OCI-LY7 (cell line): ENCODE results near the gene BCAN. TPM values are rescaled to one million over a fixed set of nuclear protein-coding genes. Genes with fewer than 3 reads are reported as not detected.
"Not testable (repeated sequence)": the region's sequence is repeated elsewhere in the genome, so short reads cannot be mapped to it uniquely, and the experiment has no call there.

Experiments
- BruUV-seq: library from RNA; stranded (reverse); fragments of 400-500 nt; replicated peaks from 2 replicates; lab custom pipeline; 2021; lab: Mats Ljungman, UMichigan
- CTCF ChIA-PET: fragments of 300-600 bp; sonication (Branson Sonifier 250); formaldehyde crosslinking; loops from one replicate; lab custom pipeline; 2022; ENCODE audit warnings: antibody characterized with exemption; ENCODE audit not compliant: unreplicated experiment; lab: Charles Lee
- POLR2A ChIA-PET: fragments of 300-600 bp; sonication (Branson Sonifier 250); formaldehyde crosslinking; loops from one replicate; lab custom pipeline; 2022; ENCODE audit warnings: antibody characterized with exemption; lab: Charles Lee
- DNase-seq: peaks from one replicate; pipeline ENCODE4 v3.0.0-alpha.2; 2015; ENCODE audit warnings: low spot score
- H2AFZ ChIP-seq: fragments of 200-600 bp; sonication (generic), shearing (Covaris generic); 2 replicates; pipeline ENCODE4 v1.6.1; 2014; ENCODE audit warnings: mild to moderate bottlenecking, antibody characterized with exemption, low read length, moderate library complexity
- H3K27ac ChIP-seq: fragments of 200-600 bp; sonication (generic); 2 replicates; pipeline ENCODE4 v1.5.1; 2014; ENCODE audit warnings: mixed run types, low read depth, mild to moderate bottlenecking, moderate library complexity, low read length, inconsistent platforms; ENCODE audit not compliant: poor library complexity, severe bottlenecking
- H3K36me3 ChIP-seq: fragments of 200-600 bp; sonication (generic); 2 replicates; pipeline ENCODE4 v1.6.1; 2014; ENCODE audit warnings: mild to moderate bottlenecking, antibody characterized with exemption, low read length, moderate library complexity, mixed read lengths; ENCODE audit not compliant: insufficient read depth
- H3K4me1 ChIP-seq: fragments of 200-600 bp; sonication (generic); 2 replicates; pipeline ENCODE4 v1.5.1; 2014; ENCODE audit warnings: mild to moderate bottlenecking, low read length; ENCODE audit not compliant: insufficient read depth, poor library complexity, severe bottlenecking
- H3K4me2 ChIP-seq: fragments of 200-600 bp; sonication (generic); 2 replicates; pipeline ENCODE4 v1.6.1; 2014; ENCODE audit warnings: mild to moderate bottlenecking, low read length
- H3K4me3 ChIP-seq: fragments of 200-600 bp; sonication (generic); 2 replicates; pipeline ENCODE4 v1.5.1; 2014; ENCODE audit warnings: mild to moderate bottlenecking, low read depth, low read length; ENCODE audit not compliant: poor library complexity, severe bottlenecking
- H3K79me2 ChIP-seq: fragments of 200-600 bp; sonication (generic); 2 replicates; pipeline ENCODE4 v1.6.1; 2016; ENCODE audit warnings: low read depth, mild to moderate bottlenecking, low read length, moderate library complexity, mixed read lengths; ENCODE audit not compliant: insufficient read depth
- H3K9me2 ChIP-seq: fragments of 200-600 bp; sonication (generic); 2 replicates; pipeline ENCODE4 v1.6.1; 2016; ENCODE audit warnings: mild to moderate bottlenecking, low read length, mixed read lengths; ENCODE audit not compliant: insufficient read depth
- H3K9me3 ChIP-seq: fragments of 200-600 bp; sonication (generic); 2 replicates; pipeline ENCODE4 v1.6.1; 2014; ENCODE audit warnings: mild to moderate bottlenecking, mixed run types, low read length, mixed read lengths
- H4K20me1 ChIP-seq: fragments of 200-600 bp; sonication (generic); 2 replicates; pipeline ENCODE4 v1.6.1; 2014; ENCODE audit warnings: mild to moderate bottlenecking, antibody characterized with exemption, low read length, moderate library complexity, mixed read lengths; ENCODE audit not compliant: insufficient read depth
- EZH2phosphoT487 ChIP-seq: fragments of 200-600 bp; sonication (generic); IDR thresholded peaks from 2 replicates; pipeline ENCODE4 v1.6.1; 2018; ENCODE audit warnings: low read depth, borderline replicate concordance, mild to moderate bottlenecking, mixed run types, antibody characterized with exemption, low read length, moderate library complexity, mixed read lengths
- intact Hi-C: fragments of 100-400 bp; cut with micrococcal nuclease; formaldehyde crosslinking; loops from one replicate; pipeline ENCODE4 v1.10.0; 2022; ENCODE audit not compliant: unreplicated experiment
- total RNA-seq, 2 experiments: library from RNA; depleted of rRNA in 1 of 2; stranded (reverse); fragments of >200 nt in 1 of 2; shearing (Covaris generic) in 1 of 2; gene quantifications; 2 replicates each; pipeline ENCODE4 v1.2.3, GENCODE V29; 2014 to 2022
- TF ChIP-seq, protein P1 (sequence below): fragments of 200-600 bp; sonication (generic); conservative IDR thresholded peaks from 2 replicates; pipeline ENCODE4 v1.5.1; 2014; ENCODE audit warnings: mild to moderate bottlenecking, antibody characterized with exemption, low read length, moderate library complexity, mixed read lengths

The BCAN gene
- total RNA-seq, 2 experiments from 2014 or later, result not detected

DNA sequence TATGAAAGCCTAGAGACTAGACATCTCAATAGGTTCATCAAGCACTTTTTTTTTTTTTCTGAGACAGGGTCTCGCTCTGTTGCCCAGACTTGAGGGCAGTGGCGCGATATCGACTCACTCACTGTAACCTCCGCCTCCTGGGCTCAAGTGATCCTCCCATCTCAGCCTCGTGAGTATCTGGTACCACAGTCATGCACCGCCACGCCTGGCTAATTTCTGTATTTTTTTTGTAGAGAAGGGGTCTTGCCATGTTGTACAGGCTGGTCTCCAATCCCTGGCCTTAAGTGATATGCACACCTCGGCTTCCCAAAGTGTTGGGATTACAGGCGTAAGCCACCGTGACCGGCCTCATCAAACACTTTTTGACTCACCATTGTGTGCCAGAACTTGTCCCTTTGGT, 40.0 kb upstream of the BCAN start:
- peak overlapping the region; percentile 69 for H3K27ac ChIP-seq
- H3K4me3 ChIP-seq, result peak overlapping the region; percentile 78
- peak overlapping the region; percentile 91 for H3K4me2 ChIP-seq
- peak overlapping the region; percentile 97 for H2AFZ ChIP-seq
- ChIA-PET CTCF (interaction anchor here (1.4 kb wide), 1 partner anchor 10 kb away, joined by 4 read pairs; the partner anchor contains the start of gene NAXE), POLR2A (interaction anchor here (0.6 to 4.7 kb wide), 6 partner anchors 10 to 1574 kb away, joined by 3 to 27 read pairs (median 3); partner anchors contain the start of gene NAXE)
- no peak for TF ChIP-seq EZH2phosphoT487
- TF ChIP-seq, protein P1, sequence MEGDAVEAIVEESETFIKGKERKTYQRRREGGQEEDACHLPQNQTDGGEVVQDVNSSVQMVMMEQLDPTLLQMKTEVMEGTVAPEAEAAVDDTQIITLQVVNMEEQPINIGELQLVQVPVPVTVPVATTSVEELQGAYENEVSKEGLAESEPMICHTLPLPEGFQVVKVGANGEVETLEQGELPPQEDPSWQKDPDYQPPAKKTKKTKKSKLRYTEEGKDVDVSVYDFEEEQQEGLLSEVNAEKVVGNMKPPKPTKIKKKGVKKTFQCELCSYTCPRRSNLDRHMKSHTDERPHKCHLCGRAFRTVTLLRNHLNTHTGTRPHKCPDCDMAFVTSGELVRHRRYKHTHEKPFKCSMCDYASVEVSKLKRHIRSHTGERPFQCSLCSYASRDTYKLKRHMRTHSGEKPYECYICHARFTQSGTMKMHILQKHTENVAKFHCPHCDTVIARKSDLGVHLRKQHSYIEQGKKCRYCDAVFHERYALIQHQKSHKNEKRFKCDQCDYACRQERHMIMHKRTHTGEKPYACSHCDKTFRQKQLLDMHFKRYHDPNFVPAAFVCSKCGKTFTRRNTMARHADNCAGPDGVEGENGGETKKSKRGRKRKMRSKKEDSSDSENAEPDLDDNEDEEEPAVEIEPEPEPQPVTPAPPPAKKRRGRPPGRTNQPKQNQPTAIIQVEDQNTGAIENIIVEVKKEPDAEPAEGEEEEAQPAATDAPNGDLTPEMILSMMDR, result no peak
- intact Hi-C loops, result loop anchor here (1.0 kb wide), 1 partner anchor 145 kb away; no protein-coding TSS in a partner anchor
- H3K79me2 ChIP-seq, result peaks cover 40% of the 10 kb centered on the region
- no peaks in the 10 kb centered on the region for H3K9me3 ChIP-seq
- DNase-seq, result peak; percentile 58
- no peaks in the 10 kb centered on the region for H3K9me2 ChIP-seq
- no TSS peak for BruUV-seq
- H4K20me1 ChIP-seq, result no peaks in the 10 kb centered on the region
- H3K36me3 ChIP-seq, result peaks cover 29% of the 10 kb centered on the region
- H3K4me1 ChIP-seq, result peaks cover 27% of the 10 kb centered on the region

DNA sequence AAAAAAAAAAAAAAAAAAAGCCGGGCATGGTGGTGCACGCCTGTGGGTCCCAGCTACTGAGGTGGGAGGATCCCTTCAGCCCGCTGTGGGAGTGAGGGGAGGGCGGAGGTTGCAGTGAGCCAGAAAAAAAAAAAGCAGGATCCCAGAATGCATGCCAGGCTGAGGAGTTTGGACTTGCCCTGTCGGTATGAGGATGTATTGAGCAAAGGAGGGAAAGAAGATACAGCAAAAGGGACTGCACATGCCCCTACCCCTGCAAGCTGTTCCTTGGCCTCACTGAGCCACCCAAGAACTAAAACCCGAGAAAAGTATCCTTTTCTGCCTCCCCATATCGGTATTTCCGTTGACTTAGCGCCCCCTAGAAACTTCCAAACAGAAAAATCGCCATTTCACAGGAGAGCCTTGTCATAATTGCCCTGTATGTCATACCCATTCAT, 39.3 kb upstream of the BCAN start:
- Histone ChIP-seq H3K4me3 (peak overlapping the region; percentile 78), H3K27ac (peak overlapping the region; percentile 69), H3K9me2 (no peaks in the 10 kb centered on the region), H3K79me2 (peaks cover 40% of the 10 kb centered on the region), H4K20me1 (no peaks in the 10 kb centered on the region), H3K9me3 (no peaks in the 10 kb centered on the region), H2AFZ (peak overlapping the region; percentile 97; the same call in 1 of the 2 replicates), H3K4me1 (peaks cover 34% of the 10 kb centered on the region), H3K4me2 (peak overlapping the region; percentile 91), H3K36me3 (peaks cover 22% of the 10 kb centered on the region)
- peak; percentile 73 for DNase-seq
- ChIA-PET CTCF (interaction anchor here (1.4 kb wide), 1 partner anchor 11 kb away, joined by 4 read pairs; the partner anchor contains the start of gene NAXE), POLR2A (interaction anchor here (0.6 to 4.7 kb wide), 5 partner anchors 11 to 510 kb away, joined by 3 to 27 read pairs (median 3); partner anchors contain the start of gene NAXE)
- intact Hi-C loops, result no loop called here
- BruUV-seq, result no TSS peak
- TF ChIP-seq EZH2phosphoT487, result no peak
- TF ChIP-seq, protein P1, result peak; percentile 89

DNA sequence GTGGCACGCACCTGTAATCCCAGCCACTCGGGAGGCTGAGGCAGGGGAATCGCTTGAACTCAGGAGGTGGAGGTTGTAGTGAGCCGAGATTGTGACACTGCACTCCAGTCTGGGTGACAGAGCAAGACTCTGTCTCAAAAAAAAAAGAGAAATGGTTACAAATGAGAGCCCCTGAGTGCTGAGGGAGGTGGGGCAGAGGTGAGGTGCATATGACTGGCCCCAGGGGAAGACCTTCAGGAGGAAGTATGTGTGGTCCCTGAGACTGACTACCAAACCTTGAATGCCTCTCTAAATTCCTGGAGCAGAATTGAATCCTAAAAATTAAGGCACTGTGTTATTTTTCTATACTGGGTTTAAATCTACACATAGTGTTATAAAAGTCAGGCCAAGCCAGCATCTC, 34.6 kb upstream of the BCAN start:
- H3K4me3 ChIP-seq, CTCF ChIA-PET, POLR2A ChIA-PET, BruUV-seq, H3K79me2 ChIP-seq, H3K36me3 ChIP-seq, H3K9me3 ChIP-seq, H2AFZ ChIP-seq, intact Hi-C loops, H3K27ac ChIP-seq, H3K9me2 ChIP-seq, H4K20me1 ChIP-seq: not testable (repeated sequence)
- Histone ChIP-seq H3K4me2 (peak overlapping the region; percentile 10; the same call in 1 of the 2 replicates), H3K4me1 (peaks cover 33% of the 10 kb centered on the region)
- DNase-seq, result peak; percentile 37
